DND-41 (cell line): ENCODE measurements around the gene IFT80.

Experiments
- ATAC-seq: fragments of 200-7000 bp; cut with Tn5 transposase; 3 replicates; pipeline ENCODE4 v1.9.1; 2021; ENCODE audit warnings: low read depth; ENCODE audit not compliant: insufficient read depth
- DNase-seq: peaks from one replicate; pipeline ENCODE4 v3.0.0-alpha.2; 2020
- H2AFZ ChIP-seq: 2 replicates; pipeline ENCODE4 v1.6.0; 2012; ENCODE audit warnings: low read depth, low read length
- H3K27ac ChIP-seq: 2 replicates; pipeline ENCODE4 v1.5.1; 2012; ENCODE audit warnings: low read length, inconsistent platforms
- H3K27me3 ChIP-seq: fragments of 200-600 bp; sonication (generic); 2 replicates; pipeline ENCODE4 v1.6.0; 2012; ENCODE audit warnings: low read length, mild to moderate bottlenecking, inconsistent platforms; ENCODE audit not compliant: insufficient read depth, poor library complexity
- H3K36me3 ChIP-seq: 2 replicates; pipeline ENCODE4 v1.5.1; 2012; ENCODE audit warnings: low read length, inconsistent platforms; ENCODE audit not compliant: insufficient read depth
- H3K4me1 ChIP-seq: 2 replicates; pipeline ENCODE4 v1.5.1; 2012; ENCODE audit warnings: mild to moderate bottlenecking, low read length; ENCODE audit not compliant: insufficient read depth
- H3K4me2 ChIP-seq: 2 replicates; pipeline ENCODE4 v1.6.0; 2012; ENCODE audit warnings: mild to moderate bottlenecking, moderate library complexity, low read length, inconsistent platforms; ENCODE audit not compliant: insufficient read depth
- H3K4me3 ChIP-seq, 2 experiments: fragments of 200-600 bp in 1 of 2; shearing (Covaris generic) in 1 of 2; 2 replicates each; pipeline ENCODE4 v1.5.1; 2012 to 2016; ENCODE audit warnings: inconsistent platforms in 2 of 2, low read length in 2 of 2, mild to moderate bottlenecking in 2 of 2, low read depth in 1 of 2, moderate library complexity in 1 of 2
- H3K79me2 ChIP-seq: 2 replicates; pipeline ENCODE4 v1.6.0; 2012; ENCODE audit warnings: low read length, inconsistent platforms; ENCODE audit not compliant: insufficient read depth
- H3K9ac ChIP-seq: 2 replicates; pipeline ENCODE4 v1.6.0; 2012; ENCODE audit warnings: low read depth, mild to moderate bottlenecking, inconsistent platforms, low read length, moderate library complexity
- H3K9me3 ChIP-seq: 2 replicates; pipeline ENCODE4 v1.5.1; 2012; ENCODE audit warnings: low read length, moderate library complexity, mild to moderate bottlenecking, inconsistent platforms; ENCODE audit not compliant: insufficient read depth, severe bottlenecking
- H4K20me1 ChIP-seq: 2 replicates; pipeline ENCODE4 v1.6.0; 2012; ENCODE audit warnings: low read length; ENCODE audit not compliant: insufficient read depth
- CTCF ChIP-seq: IDR thresholded peaks from 2 replicates; pipeline ENCODE4 v1.5.1; 2012; ENCODE audit warnings: borderline replicate concordance, low read length, moderate library complexity, mild to moderate bottlenecking; ENCODE audit not compliant: poor library complexity, severe bottlenecking; ENCODE audit errors: extremely low read depth
- EZH2 ChIP-seq: IDR thresholded peaks from 3 replicates; pipeline ENCODE4 v1.6.1; 2012; ENCODE audit warnings: borderline replicate concordance, low read depth, mild to moderate bottlenecking, moderate library complexity, low read length, inconsistent platforms; ENCODE audit not compliant: severe bottlenecking

Gene IFT80

GRCh38 chr3:160444411-160444810 is 45.4 kb upstream of the IFT80 start:
- Histone ChIP-seq H3K79me2 (no peaks in the 10 kb centered on the region), H2AFZ (no peak overlapping the region)
- TF ChIP-seq EZH2 = no peak
- TF ChIP-seq CTCF = no peak

GRCh38 chr3:160440687-160441086 is 41.7 kb upstream of the IFT80 start:
- Histone ChIP-seq H3K4me3 (no peak overlapping the region), H3K9ac (no peak overlapping the region), H3K9me3 (no peaks in the 10 kb centered on the region), H3K27me3 (no peaks in the 10 kb centered on the region), H3K4me2 (no peak overlapping the region), H2AFZ (no peak overlapping the region), H4K20me1 (no peaks in the 10 kb centered on the region), H3K4me1 (no peaks in the 10 kb centered on the region), H3K27ac (no peak overlapping the region), H3K79me2 (no peaks in the 10 kb centered on the region), H3K36me3 (peaks cover 14% of the 10 kb centered on the region; the same call in 1 of the 2 replicates)
- no peak for TF ChIP-seq EZH2
- DNase-seq (no peak), ATAC-seq (no peak)

More at GRCh38 chr3:160444411-160444810, 45.4 kb upstream of the IFT80 start:
- Histone ChIP-seq H3K27ac (no peak overlapping the region), H3K36me3 (no peaks in the 10 kb centered on the region), H3K4me1 (no peaks in the 10 kb centered on the region), H3K9me3 (no peaks in the 10 kb centered on the region), H4K20me1 (no peaks in the 10 kb centered on the region), H3K9ac (no peak overlapping the region), H3K4me2 (no peak overlapping the region), H3K4me3 (no peak overlapping the region), H3K27me3 (no peaks in the 10 kb centered on the region)
- no peak for DNase-seq
- ATAC-seq = peak; percentile 55; the same call in 2 of the 3 replicates

- TF ChIP-seq EZH2 = no peak
- no peak for TF ChIP-seq CTCF
- no peaks in the 10 kb centered on the region for H3K79me2 ChIP-seq
- ATAC-seq = peak; percentile 47; the same call in 1 of the 3 replicates
Measured at GRCh38 chr3:160437083-160437455, 38.0 kb upstream of the IFT80 start.

GRCh38 chr3:160435747-160436146 is 36.7 kb upstream of the IFT80 start:
- Histone ChIP-seq H3K4me1 (no peaks in the 10 kb centered on the region), H3K9me3 (no peaks in the 10 kb centered on the region), H3K27ac (no peak overlapping the region), H3K9ac (no peak overlapping the region), H2AFZ (no peak overlapping the region), H4K20me1 (peaks cover 8% of the 10 kb centered on the region; the same call in 1 of the 2 replicates), H3K79me2 (no peaks in the 10 kb centered on the region), H3K4me2 (no peak overlapping the region), H3K27me3 (no peaks in the 10 kb centered on the region), H3K36me3 (peaks cover 63% of the 10 kb centered on the region), H3K4me3 (no peak overlapping the region)
- TF ChIP-seq EZH2 = no peak
- no peak for TF ChIP-seq CTCF
- DNase-seq (no peak), ATAC-seq (0 out of 3 replicates have a peak, but pooled peaks have one; percentile 15)

More at GRCh38 chr3:160437083-160437455, 38.0 kb upstream of the IFT80 start:
- Histone ChIP-seq H3K4me2 (no peak overlapping the region), H3K27me3 (no peaks in the 10 kb centered on the region), H3K36me3 (peaks cover 50% of the 10 kb centered on the region), H2AFZ (no peak overlapping the region), H3K4me3 (no peak overlapping the region), H3K4me1 (no peaks in the 10 kb centered on the region), H3K9me3 (no peaks in the 10 kb centered on the region), H3K9ac (no peak overlapping the region), H3K27ac (no peak overlapping the region), H4K20me1 (peaks cover 8% of the 10 kb centered on the region; the same call in 1 of the 2 replicates)
- no peak for DNase-seq
